Left ventricle myocardium superior (tissue), 1 donor: ENCODE measurements around the gene PPWD1. TPM values are rescaled to one million over a fixed set of nuclear protein-coding genes. Genes with fewer than 3 reads are reported as not detected.
"Not testable (repeated sequence)": the region's sequence is repeated elsewhere in the genome, so short reads cannot be mapped to it uniquely, and the experiment has no call there.

Experiments
- ATAC-seq: fragments of 200-7000 bp; cut with Tn5 transposase; one replicate; pipeline ENCODE4 v1.9.1; 2020; ENCODE audit warnings: mild to moderate bottlenecking, moderate library complexity
- DNase-seq: peaks from one replicate; pipeline ENCODE4 v3.0.0-alpha.2; 2020
- intact Hi-C: fragments of 100-400 bp; cut with micrococcal nuclease; formaldehyde crosslinking; loops from one replicate; pipeline ENCODE4 v1.11.0; 2022
- total RNA-seq: library from RNA; stranded (reverse); fragmentation: NEBNext Ultra II Directional; extraction: Animal tissue kit (Norgen Biotek cat#: 25700); gene quantifications from one replicate; pipeline ENCODE4 v1.2.1, GENCODE V29; 2021
- donor health status: DM: no; HTN: yes; CAD: no; lungs with severe emphysema.

PPWD1 gene
- total RNA-seq, 1 donor from 2014 or later = 21.9 TPM

- intact Hi-C loops = no loop called here
- DNase-seq (no peak), ATAC-seq (no peak)
Measured at GRCh38 chr5:65620021-65620420, 56.9 kb downstream of the PPWD1 start.

- intact Hi-C loops, ATAC-seq, DNase-seq: not testable (repeated sequence)
Measured at GRCh38 chr5:65621961-65622360, 58.9 kb downstream of the PPWD1 start.

GRCh38 chr5:65623482-65623881, 60.4 kb downstream of the PPWD1 start:
- DNase-seq (no peak), ATAC-seq (no peak)
- intact Hi-C loops = no loop called here

- peak; percentile 98 for ATAC-seq
- intact Hi-C loops = no loop called here
Measured at GRCh38 chr5:65624025-65624570, 61.0 kb downstream of the PPWD1 start, which contains the start of gene TRIM23. TSS of gene TRIM23 (minus strand) at chr5:65624333. CDS start at chr5:65624274, 59 bp downstream.

GRCh38 chr5:65624571-65625555, 61.8 kb downstream of the PPWD1 start, which contains the start of the genes SHLD3 and TRAPPC13:
TSS of gene SHLD3 (plus strand) at chr5:65625027. CDS start at chr5:65629588, 4,561 bp downstream.
TSS of gene TRAPPC13 (plus strand) at chr5:65625027. CDS start at chr5:65625061, 34 bp downstream.
- peak; percentile 70 for DNase-seq
- ATAC-seq = peak; percentile 92
- intact Hi-C loops = no loop called here

More at GRCh38 chr5:65624025-65624570, 61.0 kb downstream of the PPWD1 start, which contains the start of gene TRIM23:
- DNase-seq = peak; percentile 94

DNA sequence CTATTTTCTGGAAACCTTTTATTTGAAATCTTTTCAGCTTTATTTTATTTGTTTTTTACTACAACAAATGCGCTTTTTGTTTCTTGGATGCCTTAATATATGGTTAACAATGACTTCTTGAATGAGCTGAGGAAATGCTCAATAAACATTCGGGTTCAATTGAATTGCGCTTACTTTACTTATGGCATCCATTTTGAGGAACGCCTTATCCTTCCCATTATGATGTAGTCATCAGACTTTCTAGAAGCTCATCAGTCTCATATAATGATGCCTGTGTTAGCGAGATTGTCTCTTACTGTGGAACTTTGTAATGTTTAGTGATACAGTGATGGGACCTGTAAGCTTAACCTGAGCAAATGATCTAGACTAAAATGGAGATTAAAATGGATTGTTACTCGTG, 62.6 kb downstream of the PPWD1 start:
- DNase-seq (no peak), ATAC-seq (no peak)
- intact Hi-C loops = no loop called here

DNA sequence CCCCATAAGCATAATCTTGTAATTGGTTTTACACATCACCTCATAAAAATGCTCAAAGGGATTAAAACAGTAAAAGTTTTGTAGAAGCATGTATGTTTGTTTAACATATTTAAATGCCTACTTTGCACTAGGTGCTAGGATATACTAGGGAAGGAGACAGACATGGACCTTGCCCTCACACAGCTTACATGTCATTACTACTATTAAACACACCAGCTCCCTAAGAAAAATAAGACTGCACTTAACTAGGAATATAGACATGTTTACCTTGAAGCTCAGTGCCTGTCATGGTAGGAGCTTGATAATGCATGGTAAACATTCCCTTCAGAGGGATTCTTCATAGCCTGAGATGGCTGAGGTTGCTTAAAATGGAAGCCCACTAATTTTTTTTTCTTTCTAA, 67.9 kb downstream of the PPWD1 start:
- ATAC-seq = no peak
- intact Hi-C loops = no loop called here

More for the DNA sequence above, 67.9 kb downstream of the PPWD1 start:
- no peak for DNase-seq

Other genes starting within 250 kb of the PPWD1 start
- 1.4 TPM for gene ADAMTS6, start 81.4 kb upstream of the PPWD1 start, total RNA-seq
- gene CENPK, start 128 bp upstream of the PPWD1 start, total RNA-seq = 0.99 TPM
- 20.3 TPM for gene TRIM23, start 61.0 kb downstream of the PPWD1 start, total RNA-seq
- 1.9 TPM for gene SHLD3, start 61.7 kb downstream of the PPWD1 start, total RNA-seq
- gene TRAPPC13, start 61.7 kb downstream of the PPWD1 start, total RNA-seq = 23.0 TPM
- 4.6 TPM for gene SGTB, start 158.8 kb downstream of the PPWD1 start, total RNA-seq
- gene NLN, start 158.9 kb downstream of the PPWD1 start, total RNA-seq = 14.1 TPM